GM12801 (cell line): ENCODE measurements around the gene SH3RF3.

Experiments
- CTCF ChIP-seq: IDR thresholded peaks from one replicate; pipeline ENCODE4 v1.5.1; 2011; ENCODE audit warnings: control low read depth; ENCODE audit not compliant: insufficient read length; ENCODE audit errors: extremely low read depth

SH3RF3 gene

GRCh38 chr2:109460553-109461324 is 331.7 kb downstream of the SH3RF3 start:
- no peak for TF ChIP-seq CTCF

- no peak for TF ChIP-seq CTCF
Measured at GRCh38 chr2:109463236-109463635, 334.2 kb downstream of the SH3RF3 start.

GRCh38 chr2:109463891-109464290 is 334.9 kb downstream of the SH3RF3 start:
- no peak for TF ChIP-seq CTCF

- no peak for TF ChIP-seq CTCF
Measured at GRCh38 chr2:109466674-109467575, 337.9 kb downstream of the SH3RF3 start.

- TF ChIP-seq CTCF = no peak
Measured at GRCh38 chr2:109467701-109468100, 338.7 kb downstream of the SH3RF3 start.

GRCh38 chr2:109468893-109469292 is 339.9 kb downstream of the SH3RF3 start:
- TF ChIP-seq CTCF = no peak

- no peak for TF ChIP-seq CTCF
Measured at GRCh38 chr2:109471658-109472057, 342.7 kb downstream of the SH3RF3 start.
